Fibroblast of lung (primary cell): Measurements from ENCODE around the gene ARHGAP42. TPM values are rescaled to one million over a fixed set of nuclear protein-coding genes. Genes with fewer than 3 reads are reported as not detected.
A peak's percentile ranks its signal among the peaks of the same experiment; 100 is the strongest.

Experiments
- DNase-seq, 2 donors: peaks; one replicate each; pipeline versions ENCODE4 v3.0.0 to v3.0.0-alpha.2; 2010; ENCODE audit warnings: low read depth in 2 of 2
- H2AFZ ChIP-seq: 2 replicates; pipeline ENCODE4 v1.5.1; 2012; ENCODE audit warnings: low read length, control low read depth, inconsistent platforms
- H3K27ac ChIP-seq: 2 replicates; pipeline ENCODE4 v1.5.1; 2011; ENCODE audit warnings: low read length, control low read depth; ENCODE audit not compliant: insufficient read depth
- H3K27me3 ChIP-seq: 2 replicates; pipeline ENCODE4 v1.5.1; 2011; ENCODE audit warnings: mild to moderate bottlenecking, low read length; ENCODE audit not compliant: control insufficient read depth, insufficient read depth
- H3K36me3 ChIP-seq: 2 replicates; pipeline ENCODE4 v1.5.1; 2011; ENCODE audit warnings: low read length; ENCODE audit not compliant: control insufficient read depth, insufficient read depth
- H3K4me1 ChIP-seq: 2 replicates; pipeline ENCODE4 v1.5.1; 2011; ENCODE audit warnings: low read length; ENCODE audit not compliant: control insufficient read depth, insufficient read depth; ENCODE audit errors: extremely low read depth
- H3K4me2 ChIP-seq: 2 replicates; pipeline ENCODE4 v1.5.1; 2011; ENCODE audit warnings: low read length, control low read depth; ENCODE audit not compliant: insufficient read depth; ENCODE audit errors: extremely low read depth
- H3K4me3 ChIP-seq, 4 experiments: fragments of 200-600 bp in 1 of 4; sonication (generic) in 1 of 4; replicated peaks in 1 of 4; 2 replicates each; pipeline ENCODE4 v1.5.1; 2011 to 2016; ENCODE audit warnings: low read length in 4 of 4, low read depth in 3 of 4, mild to moderate bottlenecking in 3 of 4, control low read depth in 2 of 4, inconsistent platforms in 1 of 4, mixed read lengths in 1 of 4; ENCODE audit not compliant: insufficient read depth in 1 of 4; ENCODE audit errors: control extremely low read depth in 1 of 4
- H3K79me2 ChIP-seq: 2 replicates; pipeline ENCODE4 v1.5.1; 2012; ENCODE audit warnings: mild to moderate bottlenecking, low read length, inconsistent platforms; ENCODE audit not compliant: control insufficient read depth, insufficient read depth
- H3K9ac ChIP-seq: 2 replicates; pipeline ENCODE4 v1.5.1; 2011; ENCODE audit warnings: mild to moderate bottlenecking, low read length, control low read depth; ENCODE audit not compliant: insufficient read depth
- H3K9me3 ChIP-seq: 2 replicates; pipeline ENCODE4 v1.5.1; 2012; ENCODE audit warnings: low read depth, low read length; ENCODE audit not compliant: control insufficient read depth, insufficient read depth
- H4K20me1 ChIP-seq: 2 replicates; pipeline ENCODE4 v1.5.1; 2011; ENCODE audit warnings: low read length; ENCODE audit not compliant: control insufficient read depth, insufficient read depth; ENCODE audit errors: extremely low read depth
- CTCF ChIP-seq, 2 donors: IDR thresholded peaks in 1 of 2; conservative IDR thresholded peaks in 1 of 2; 1 replicate in 1 of 2; 2 replicates in 1 of 2; pipeline ENCODE4 v1.5.1; 2011 to 2012; ENCODE audit warnings: low read length in 2 of 2, control low read depth in 1 of 2, inconsistent platforms in 1 of 2, low read depth in 1 of 2, mild to moderate bottlenecking in 1 of 2
- EZH2 ChIP-seq: IDR thresholded peaks from 2 replicates; pipeline ENCODE4 v1.5.1; 2012; ENCODE audit warnings: low read length, control low read depth, mild to moderate bottlenecking; ENCODE audit errors: missing control alignments
- polyA plus RNA-seq, 2 donors: library from polyadenylated mRNA; depleted of rRNA in 1 of 2; stranded (reverse) in 1 of 2; unstranded in 1 of 2; fragments of >200 nt; gene quantifications; 2 replicates each; pipeline ENCODE4 v1.2.1, GENCODE V29; 2011 to 2012; ENCODE audit warnings: missing spikeins in 1 of 2
- total RNA-seq: library from RNA; depleted of rRNA; stranded (reverse); fragments of >200 nt; gene quantifications from 2 replicates; pipeline ENCODE4 v1.2.1, GENCODE V29; 2014

Gene ARHGAP42
- total and polyA plus RNA-seq, 2 donors (not counting 1 experiment from before 2014, with no cell fraction given), result 8.0 to 13.4 TPM

GRCh38 chr11:100687630-100688395, 725 bp downstream of the ARHGAP42 start:
- Histone ChIP-seq H3K9ac (peak overlapping the region; percentile 86), H3K4me3 (peak overlapping the region; percentile 75 to 90 (median 86)), H3K9me3 (no peaks in the 10 kb centered on the region), H3K79me2 (peaks cover 6% of the 10 kb centered on the region), H3K4me1 (peaks cover 15% of the 10 kb centered on the region), H3K27me3 (no peaks in the 10 kb centered on the region), H3K4me2 (peak overlapping the region; percentile 68), H4K20me1 (no peaks in the 10 kb centered on the region), H3K36me3 (no peaks in the 10 kb centered on the region), H2AFZ (peak overlapping the region; percentile 92), H3K27ac (peak overlapping the region; percentile 82)
- peak; percentile 84 to 87 for DNase-seq
- TF ChIP-seq EZH2, result no peak
- TF ChIP-seq CTCF (conservative IDR thresholded peaks at IDR 0.05 in 1 of 2, IDR thresholded peaks at IDR 0.05 in 1 of 2; ENCODE audit: low read depth in 1 of 2, low read length in 2 of 2), result peak; percentile 75 to 76

- Histone ChIP-seq H3K9me3 (no peaks in the 10 kb centered on the region), H3K9ac (no peak overlapping the region), H3K27me3 (no peaks in the 10 kb centered on the region), H4K20me1 (no peaks in the 10 kb centered on the region), H2AFZ (no peak overlapping the region), H3K36me3 (no peaks in the 10 kb centered on the region), H3K4me1 (peaks cover 15% of the 10 kb centered on the region), H3K4me2 (peak overlapping the region; percentile 49), H3K79me2 (peaks cover 6% of the 10 kb centered on the region), H3K27ac (no peak overlapping the region), H3K4me3 (peak overlapping the region; percentile 75 to 90 (median 86))
- TF ChIP-seq EZH2 (no peak), CTCF (conservative IDR thresholded peaks at IDR 0.05 in 1 of 2, IDR thresholded peaks at IDR 0.05 in 1 of 2; ENCODE audit: low read depth in 1 of 2, low read length in 2 of 2) (no peak)
- no peak for DNase-seq
Observed at GRCh38 chr11:100689141-100689540, 2.1 kb downstream of the ARHGAP42 start.

- no peak overlapping the region for H2AFZ ChIP-seq
- peaks cover 6% of the 10 kb centered on the region for H3K4me1 ChIP-seq
- no peak for DNase-seq
- no peaks in the 10 kb centered on the region for H4K20me1 ChIP-seq
- no peak overlapping the region for H3K4me2 ChIP-seq
- no peaks in the 10 kb centered on the region for H3K27me3 ChIP-seq
- TF ChIP-seq EZH2 (no peak), CTCF (conservative IDR thresholded peaks at IDR 0.05 in 1 of 2, IDR thresholded peaks at IDR 0.05 in 1 of 2; ENCODE audit: low read depth in 1 of 2, low read length in 2 of 2) (no peak)
- no peak overlapping the region for H3K9ac ChIP-seq
- H3K27ac ChIP-seq, result no peak overlapping the region
- no peaks in the 10 kb centered on the region for H3K36me3 ChIP-seq
- H3K4me3 ChIP-seq, result no peak overlapping the region
- H3K79me2 ChIP-seq, result peaks cover 6% of the 10 kb centered on the region
- H3K9me3 ChIP-seq, result no peaks in the 10 kb centered on the region
Observed at GRCh38 chr11:100691896-100692653, 5.0 kb downstream of the ARHGAP42 start.
